GM12865 (cell line): ENCODE measurements around the gene SLC15A3.

Source experiments
- DNase-seq: peaks from one replicate; pipeline ENCODE4 v3.0.0; 2010; ENCODE audit warnings: low read depth
- H3K4me3 ChIP-seq: 2 replicates; pipeline ENCODE4 v1.5.1; 2011; ENCODE audit warnings: mild to moderate bottlenecking, low read depth, low read length, control low read depth
- TF ChIP-seq, protein P1 (sequence below): IDR thresholded peaks from 2 replicates; pipeline ENCODE4 v1.5.1; 2011; ENCODE audit warnings: low read length, control low read depth, low read depth, inconsistent platforms; ENCODE audit not compliant: insufficient read depth; ENCODE audit errors: missing control alignments

Gene SLC15A3

DNA sequence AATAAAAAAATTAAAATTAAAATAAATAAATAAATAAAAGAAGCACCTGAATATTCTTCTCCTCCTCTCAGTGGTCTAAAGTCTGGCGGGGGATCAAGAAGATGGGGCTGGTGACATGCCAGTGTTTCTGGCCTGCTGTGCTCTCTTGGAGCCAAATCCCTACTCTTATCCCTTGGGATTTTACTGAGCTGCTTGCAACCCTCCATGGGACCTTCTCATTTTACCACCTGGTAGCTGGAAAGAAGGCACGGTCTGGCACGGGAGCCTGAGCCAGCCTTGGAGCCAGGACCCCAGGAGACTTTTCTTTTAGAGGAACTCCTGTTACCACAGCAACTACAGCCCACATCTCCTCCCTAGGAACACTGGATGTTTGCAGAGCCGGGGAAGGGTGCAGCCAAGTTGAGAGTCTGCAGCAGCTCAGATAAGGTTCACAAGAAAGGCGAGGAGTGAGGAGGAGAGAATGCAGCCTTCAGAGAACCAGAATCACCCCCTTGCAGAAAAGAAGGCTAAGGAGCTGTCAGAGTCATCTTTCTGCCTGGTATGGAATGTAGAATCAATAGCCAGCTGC lies 41.0 kb upstream of the SLC15A3 start:
- TF ChIP-seq, protein P1, sequence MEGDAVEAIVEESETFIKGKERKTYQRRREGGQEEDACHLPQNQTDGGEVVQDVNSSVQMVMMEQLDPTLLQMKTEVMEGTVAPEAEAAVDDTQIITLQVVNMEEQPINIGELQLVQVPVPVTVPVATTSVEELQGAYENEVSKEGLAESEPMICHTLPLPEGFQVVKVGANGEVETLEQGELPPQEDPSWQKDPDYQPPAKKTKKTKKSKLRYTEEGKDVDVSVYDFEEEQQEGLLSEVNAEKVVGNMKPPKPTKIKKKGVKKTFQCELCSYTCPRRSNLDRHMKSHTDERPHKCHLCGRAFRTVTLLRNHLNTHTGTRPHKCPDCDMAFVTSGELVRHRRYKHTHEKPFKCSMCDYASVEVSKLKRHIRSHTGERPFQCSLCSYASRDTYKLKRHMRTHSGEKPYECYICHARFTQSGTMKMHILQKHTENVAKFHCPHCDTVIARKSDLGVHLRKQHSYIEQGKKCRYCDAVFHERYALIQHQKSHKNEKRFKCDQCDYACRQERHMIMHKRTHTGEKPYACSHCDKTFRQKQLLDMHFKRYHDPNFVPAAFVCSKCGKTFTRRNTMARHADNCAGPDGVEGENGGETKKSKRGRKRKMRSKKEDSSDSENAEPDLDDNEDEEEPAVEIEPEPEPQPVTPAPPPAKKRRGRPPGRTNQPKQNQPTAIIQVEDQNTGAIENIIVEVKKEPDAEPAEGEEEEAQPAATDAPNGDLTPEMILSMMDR: no peak
- no peak for DNase-seq

DNA sequence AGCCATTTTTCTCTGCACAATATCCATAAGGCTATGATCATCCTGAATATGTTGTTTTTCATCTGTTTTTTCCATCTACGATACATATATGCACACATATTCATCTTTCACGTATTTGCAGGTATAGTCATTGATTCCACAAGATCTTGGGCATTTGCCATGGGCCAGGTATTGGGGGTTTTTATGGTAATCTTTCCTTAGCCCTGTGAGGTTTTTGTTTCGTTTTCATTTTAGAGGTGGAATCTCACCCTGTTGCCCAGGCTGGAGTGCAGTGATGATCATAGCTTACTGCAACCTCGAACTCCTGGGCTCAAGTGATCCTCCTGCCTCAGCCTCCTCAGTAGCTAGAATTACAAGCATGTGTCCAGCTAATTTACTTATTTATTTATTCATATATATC lies 39.5 kb upstream of the SLC15A3 start:
- no peak for DNase-seq
- TF ChIP-seq, protein P1: no peak
- no peak overlapping the region for H3K4me3 ChIP-seq

More for the DNA sequence above, 41.0 kb upstream of the SLC15A3 start:
- H3K4me3 ChIP-seq: no peak overlapping the region

DNA sequence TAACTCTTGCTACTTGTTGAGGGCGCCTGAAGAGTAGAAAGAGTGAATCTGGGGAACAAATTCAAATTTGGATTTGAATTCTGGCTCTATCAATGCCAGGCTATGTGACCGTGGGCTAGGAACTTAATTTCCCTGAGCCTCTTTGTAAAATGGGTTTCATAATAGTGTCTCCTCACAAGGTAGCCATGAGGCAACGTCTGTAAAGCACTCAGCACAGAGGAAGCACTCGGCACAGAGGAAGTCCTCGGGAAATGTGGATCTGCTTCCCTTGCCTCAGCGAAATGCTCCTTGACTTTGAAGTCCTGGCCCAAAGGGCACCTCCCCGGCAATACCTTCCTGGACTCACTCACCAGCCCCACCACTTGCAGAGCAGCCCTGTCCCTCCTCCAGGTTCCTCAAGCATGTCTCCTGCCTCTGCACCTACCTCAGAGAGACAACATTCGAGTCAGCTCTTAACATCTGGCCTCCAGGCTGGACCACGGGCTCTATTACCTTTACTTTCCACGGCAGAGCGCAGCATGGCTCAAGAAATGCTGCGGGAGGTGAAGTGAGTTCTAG lies 37.2 kb upstream of the SLC15A3 start:
- no peak overlapping the region for H3K4me3 ChIP-seq
- TF ChIP-seq, protein P1: no peak
- peak; percentile 51 for DNase-seq

DNA sequence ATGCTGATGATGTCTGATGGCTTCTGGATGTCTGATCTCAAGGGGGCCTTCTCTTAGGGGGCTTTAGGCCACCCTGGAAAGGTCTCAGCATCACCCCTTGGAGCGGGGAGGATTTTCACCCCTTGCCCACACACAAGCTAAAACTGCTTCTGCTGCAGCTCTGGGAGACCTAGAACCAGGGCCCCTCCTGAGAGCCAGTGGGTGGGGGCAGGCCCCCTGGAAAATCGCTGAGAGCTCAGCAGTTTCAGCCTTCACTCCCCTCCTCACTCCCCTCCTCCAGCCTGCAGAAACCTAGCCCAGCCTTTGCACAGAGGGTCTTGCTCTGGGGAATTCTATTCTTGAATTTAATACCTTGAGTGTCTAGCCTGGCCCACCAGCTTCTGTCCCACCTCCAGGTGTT lies 36.7 kb upstream of the SLC15A3 start:
- H3K4me3 ChIP-seq: no peak overlapping the region

DNA sequence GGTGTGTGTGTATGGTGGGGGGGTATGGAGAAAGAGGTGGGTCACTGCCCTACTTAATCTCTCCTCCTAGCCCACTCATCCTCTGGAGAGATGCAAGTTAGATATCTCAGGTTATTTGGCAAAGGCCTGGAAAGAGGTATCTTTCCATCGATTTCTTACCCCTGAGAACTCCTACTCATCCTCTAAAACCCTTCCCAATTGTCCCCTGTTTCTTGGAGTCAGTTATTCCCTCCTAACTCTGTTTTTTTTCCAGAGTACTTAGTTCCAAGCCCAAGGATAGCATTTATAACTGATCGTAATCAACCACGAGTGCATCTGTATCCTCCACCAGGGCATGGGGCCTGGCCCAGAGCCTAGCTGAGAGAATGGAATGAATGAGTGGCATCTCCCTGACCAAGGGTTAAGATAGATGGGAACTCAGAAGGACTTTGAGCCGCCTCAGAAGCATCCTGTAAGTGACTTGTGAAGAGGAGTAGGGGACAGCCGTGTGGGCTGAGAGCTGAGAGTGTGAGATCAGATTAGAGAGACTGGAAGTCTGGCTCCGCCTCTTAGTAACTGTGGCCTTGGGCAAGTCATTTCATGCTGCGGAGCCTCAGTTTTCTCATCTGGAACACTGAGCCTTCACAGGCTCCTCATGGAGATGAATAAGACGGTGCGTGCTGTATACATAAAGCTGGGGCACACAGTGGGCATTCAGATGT lies 35.8 kb upstream of the SLC15A3 start:
- DNase-seq: no peak
- H3K4me3 ChIP-seq: no peak overlapping the region
- TF ChIP-seq, protein P1: no peak

More for the DNA sequence above, 36.7 kb upstream of the SLC15A3 start:
- TF ChIP-seq, protein P1: no peak
- no peak for DNase-seq

DNA sequence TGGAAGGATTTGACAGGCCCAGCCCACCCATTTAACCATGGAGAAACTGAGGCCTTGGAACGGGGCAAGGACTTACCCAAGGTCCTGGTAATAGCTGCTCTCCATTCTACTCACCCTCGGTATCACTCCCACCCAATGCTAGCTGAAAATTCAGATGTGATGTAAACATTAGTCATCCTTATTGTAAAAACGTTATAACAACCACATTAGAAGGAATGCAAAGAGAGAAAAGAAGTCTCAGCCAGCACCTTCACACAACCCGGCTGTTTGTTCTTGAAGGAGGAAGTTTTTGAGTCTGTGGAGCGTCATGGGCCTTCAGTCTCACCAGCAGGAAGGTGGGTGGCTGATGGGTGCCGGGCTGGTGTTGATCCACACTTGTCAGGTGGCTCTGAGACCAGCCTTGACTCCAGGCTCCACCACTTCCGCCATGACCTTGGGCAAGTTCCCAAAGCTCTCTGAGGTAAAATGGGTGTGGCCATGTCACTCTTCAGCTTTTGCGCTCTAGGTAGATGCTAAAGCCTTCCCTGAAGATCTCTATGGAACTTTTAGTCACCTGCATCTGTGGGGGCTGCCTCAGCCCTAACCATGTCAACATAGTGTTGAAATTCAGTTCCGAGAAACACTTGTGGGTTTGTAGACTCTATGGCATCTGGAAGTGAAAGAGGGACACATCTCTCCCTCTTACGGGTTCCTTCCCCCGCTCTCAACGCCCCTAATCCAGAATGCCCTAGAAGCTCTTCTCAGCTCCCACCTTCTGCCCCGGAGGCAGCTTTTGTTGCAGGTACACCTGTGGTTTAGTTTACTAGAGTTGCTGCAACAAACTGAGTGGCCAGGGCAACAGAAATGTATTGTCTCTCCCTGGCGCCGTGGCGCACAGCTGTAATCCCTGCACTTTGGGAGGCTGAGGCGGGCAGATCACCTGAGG lies 34.3 kb upstream of the SLC15A3 start:
- DNase-seq: peak; percentile 32
- no peak overlapping the region for H3K4me3 ChIP-seq
- TF ChIP-seq, protein P1: no peak
